H1 (cell line): ENCODE results near the gene ELFN1.

Experiments
- BCL11A ChIP-seq, 2 experiments: IDR thresholded peaks; one replicate each; pipeline ENCODE4 v1.6.1; 2011; ENCODE audit warnings: low read depth in 2 of 2, low read length in 2 of 2, mild to moderate bottlenecking in 2 of 2
- EZH2 ChIP-seq: fragments of 200-600 bp; sonication (generic); IDR thresholded peaks from 2 replicates; pipeline ENCODE4 v1.7.1; 2012; ENCODE audit warnings: low read depth, mild to moderate bottlenecking, moderate library complexity, low read length, inconsistent platforms; ENCODE audit not compliant: severe bottlenecking
- KDM1A ChIP-seq: fragments of 200-600, 300-600 bp; sonication (generic); IDR thresholded peaks from 2 replicates; pipeline ENCODE4 v1.7.1; 2016; ENCODE audit warnings: mild to moderate bottlenecking, low read length, borderline replicate concordance
- POLR2A ChIP-seq, 2 experiments: IDR thresholded peaks; 1 replicate in 1 of 2; 2 replicates in 1 of 2; pipeline ENCODE4 v1.6.1; 2011; ENCODE audit warnings: low read depth in 2 of 2, low read length in 2 of 2, mild to moderate bottlenecking in 2 of 2; ENCODE audit errors: control extremely low read depth in 1 of 2
- RFX5 ChIP-seq: IDR thresholded peaks from 2 replicates; pipeline ENCODE4 v1.6.1; 2011; ENCODE audit warnings: low read depth, low read length, improper control_type of control experiment, borderline replicate concordance
- RXRA ChIP-seq: IDR thresholded peaks from 2 replicates; pipeline ENCODE4 v1.6.1; 2011; ENCODE audit warnings: low read depth, mild to moderate bottlenecking, low read length, moderate library complexity; ENCODE audit not compliant: insufficient read depth
- TCF12 ChIP-seq: IDR thresholded peaks from 2 replicates; pipeline ENCODE4 v1.6.1; 2011; ENCODE audit warnings: low read depth, mild to moderate bottlenecking, low read length
- TF ChIP-seq, protein P1 (sequence below): IDR thresholded peaks from 2 replicates; pipeline ENCODE4 v1.6.1; 2011; ENCODE audit warnings: low read length, improper control_type of control experiment
- TF ChIP-seq, protein P2 (sequence below): IDR thresholded peaks from 2 replicates; pipeline ENCODE4 v1.6.1; 2012; ENCODE audit warnings: inconsistent platforms
- TF ChIP-seq, protein P3 (sequence below), 3 experiments: IDR thresholded peaks; 1 replicate in 2 of 3; 2 replicates in 1 of 3; pipeline versions ENCODE4 v1.5.1 to v1.6.1; 2011; ENCODE audit warnings: low read length in 3 of 3, mild to moderate bottlenecking in 3 of 3, inconsistent platforms in 2 of 3, low read depth in 1 of 3, moderate library complexity in 1 of 3; ENCODE audit not compliant: insufficient read depth in 1 of 3; ENCODE audit errors: control extremely low read depth in 1 of 3

DNA sequence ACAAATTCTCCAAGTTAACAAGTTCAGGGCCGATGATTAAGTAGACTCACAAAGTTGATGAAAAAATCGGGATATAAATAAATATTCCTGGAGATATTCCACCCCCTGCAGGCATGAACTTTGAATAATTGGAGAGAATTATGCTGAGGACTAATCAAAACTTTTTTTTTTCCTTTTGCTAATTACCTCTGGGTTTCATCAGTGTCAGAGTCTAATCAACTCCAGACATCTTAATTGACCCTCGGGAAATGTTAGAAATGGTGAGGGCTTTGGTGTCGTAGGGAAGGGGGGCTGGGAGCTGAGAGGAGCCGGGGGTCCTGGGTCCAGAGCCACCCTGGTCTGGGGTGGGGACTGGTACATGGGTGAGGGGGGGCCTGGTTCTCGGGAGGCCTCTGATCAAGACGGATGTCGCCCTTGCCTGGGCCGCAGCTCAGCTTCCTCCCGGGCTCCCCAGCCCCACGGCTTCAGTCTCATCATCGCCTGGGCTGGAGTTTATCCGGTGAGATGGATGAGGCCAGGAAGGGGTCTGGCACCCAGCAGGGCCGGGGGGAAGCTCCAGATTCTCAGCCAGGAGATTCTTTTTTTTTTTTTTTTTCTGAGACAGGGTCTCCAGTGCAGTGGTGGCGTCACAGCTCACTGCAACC, 30.4 kb upstream of the ELFN1 start:
- TF ChIP-seq EZH2 (no peak), KDM1A (no peak), RFX5 (no peak), TCF12 (no peak), POLR2A (IDR thresholded peaks at IDR 0.05; ENCODE audit: control extremely low read depth in 1 of 2, low read depth in 2 of 2, low read length in 2 of 2) (no peak), BCL11A (IDR thresholded peaks at IDR 0.05; ENCODE audit: low read depth in 2 of 2, low read length in 2 of 2) (no peak), RXRA (no peak)
- TF ChIP-seq, protein P1, sequence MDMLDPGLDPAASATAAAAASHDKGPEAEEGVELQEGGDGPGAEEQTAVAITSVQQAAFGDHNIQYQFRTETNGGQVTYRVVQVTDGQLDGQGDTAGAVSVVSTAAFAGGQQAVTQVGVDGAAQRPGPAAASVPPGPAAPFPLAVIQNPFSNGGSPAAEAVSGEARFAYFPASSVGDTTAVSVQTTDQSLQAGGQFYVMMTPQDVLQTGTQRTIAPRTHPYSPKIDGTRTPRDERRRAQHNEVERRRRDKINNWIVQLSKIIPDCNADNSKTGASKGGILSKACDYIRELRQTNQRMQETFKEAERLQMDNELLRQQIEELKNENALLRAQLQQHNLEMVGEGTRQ: no peak
- TF ChIP-seq, protein P2, sequence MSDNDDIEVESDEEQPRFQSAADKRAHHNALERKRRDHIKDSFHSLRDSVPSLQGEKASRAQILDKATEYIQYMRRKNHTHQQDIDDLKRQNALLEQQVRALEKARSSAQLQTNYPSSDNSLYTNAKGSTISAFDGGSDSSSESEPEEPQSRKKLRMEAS: no peak
- TF ChIP-seq, protein P3, sequence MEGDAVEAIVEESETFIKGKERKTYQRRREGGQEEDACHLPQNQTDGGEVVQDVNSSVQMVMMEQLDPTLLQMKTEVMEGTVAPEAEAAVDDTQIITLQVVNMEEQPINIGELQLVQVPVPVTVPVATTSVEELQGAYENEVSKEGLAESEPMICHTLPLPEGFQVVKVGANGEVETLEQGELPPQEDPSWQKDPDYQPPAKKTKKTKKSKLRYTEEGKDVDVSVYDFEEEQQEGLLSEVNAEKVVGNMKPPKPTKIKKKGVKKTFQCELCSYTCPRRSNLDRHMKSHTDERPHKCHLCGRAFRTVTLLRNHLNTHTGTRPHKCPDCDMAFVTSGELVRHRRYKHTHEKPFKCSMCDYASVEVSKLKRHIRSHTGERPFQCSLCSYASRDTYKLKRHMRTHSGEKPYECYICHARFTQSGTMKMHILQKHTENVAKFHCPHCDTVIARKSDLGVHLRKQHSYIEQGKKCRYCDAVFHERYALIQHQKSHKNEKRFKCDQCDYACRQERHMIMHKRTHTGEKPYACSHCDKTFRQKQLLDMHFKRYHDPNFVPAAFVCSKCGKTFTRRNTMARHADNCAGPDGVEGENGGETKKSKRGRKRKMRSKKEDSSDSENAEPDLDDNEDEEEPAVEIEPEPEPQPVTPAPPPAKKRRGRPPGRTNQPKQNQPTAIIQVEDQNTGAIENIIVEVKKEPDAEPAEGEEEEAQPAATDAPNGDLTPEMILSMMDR (IDR thresholded peaks at IDR 0.05; ENCODE audit: control extremely low read depth in 1 of 3, insufficient read depth in 1 of 3, low read depth in 1 of 3, low read length in 3 of 3): no peak
